Rectal smooth muscle tissue (tissue), 1 donor: ENCODE measurements around the gene MAPK7.

Experiments
- H3K27ac ChIP-seq: one replicate; pipeline ENCODE4 v1.7.0; 2013; ENCODE audit warnings: low read depth, low read length, inconsistent platforms
- H3K27me3 ChIP-seq: one replicate; pipeline ENCODE4 v1.7.0; 2013; ENCODE audit warnings: low read length; ENCODE audit not compliant: control insufficient read depth, insufficient read depth
- H3K36me3 ChIP-seq: one replicate; pipeline ENCODE4 v1.7.0; 2013; ENCODE audit warnings: low read length; ENCODE audit not compliant: control insufficient read depth, insufficient read depth
- H3K4me1 ChIP-seq: one replicate; pipeline ENCODE4 v1.7.0; 2013; ENCODE audit warnings: low read length; ENCODE audit not compliant: control insufficient read depth, insufficient read depth
- H3K4me3 ChIP-seq: one replicate; pipeline ENCODE4 v1.7.0; 2013; ENCODE audit warnings: low read length
- H3K9ac ChIP-seq: one replicate; pipeline ENCODE4 v1.7.0; 2013; ENCODE audit warnings: low read length

Gene MAPK7

DNA sequence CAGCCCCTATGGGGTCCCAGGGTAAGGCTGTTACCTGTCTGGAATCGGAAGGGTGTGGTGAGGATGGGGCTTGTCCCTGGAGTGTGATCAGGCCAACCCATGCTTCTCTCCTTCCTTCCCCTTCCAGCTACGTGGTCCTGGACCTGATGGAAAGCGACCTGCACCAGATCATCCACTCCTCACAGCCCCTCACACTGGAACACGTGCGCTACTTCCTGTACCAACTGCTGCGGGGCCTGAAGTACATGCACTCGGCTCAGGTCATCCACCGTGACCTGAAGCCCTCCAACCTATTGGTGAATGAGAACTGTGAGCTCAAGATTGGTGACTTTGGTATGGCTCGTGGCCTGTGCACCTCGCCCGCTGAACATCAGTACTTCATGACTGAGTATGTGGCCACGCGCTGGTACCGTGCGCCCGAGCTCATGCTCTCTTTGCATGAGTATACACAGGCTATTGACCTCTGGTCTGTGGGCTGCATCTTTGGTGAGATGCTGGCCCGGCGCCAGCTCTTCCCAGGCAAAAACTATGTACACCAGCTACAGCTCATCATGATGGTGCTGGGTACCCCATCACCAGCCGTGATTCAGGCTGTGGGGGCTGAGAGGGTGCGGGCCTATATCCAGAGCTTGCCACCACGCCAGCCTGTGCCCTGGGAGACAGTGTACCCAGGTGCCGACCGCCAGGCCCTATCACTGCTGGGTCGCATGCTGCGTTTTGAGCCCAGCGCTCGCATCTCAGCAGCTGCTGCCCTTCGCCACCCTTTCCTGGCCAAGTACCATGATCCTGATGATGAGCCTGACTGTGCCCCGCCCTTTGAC lies 2.4 kb downstream of the MAPK7 start:
- no peaks in the 10 kb centered on the region for H3K27me3 ChIP-seq
- H3K27ac ChIP-seq, result no peak overlapping the region
- H3K4me1 ChIP-seq, result peaks cover 36% of the 10 kb centered on the region
- H3K9ac ChIP-seq, result no peak overlapping the region
- no peak overlapping the region for H3K4me3 ChIP-seq
- peaks cover 21% of the 10 kb centered on the region for H3K36me3 ChIP-seq

GRCh38 chr17:19381361-19381740 lies 3.1 kb downstream of the MAPK7 start:
- H3K36me3 ChIP-seq, result peaks cover 21% of the 10 kb centered on the region

GRCh38 chr17:19381741-19382444 lies 3.6 kb downstream of the MAPK7 start:
- Histone ChIP-seq H3K9ac (no peak overlapping the region), H3K4me3 (no peak overlapping the region), H3K36me3 (peaks cover 21% of the 10 kb centered on the region), H3K4me1 (peaks cover 35% of the 10 kb centered on the region), H3K27ac (no peak overlapping the region), H3K27me3 (no peaks in the 10 kb centered on the region)

More at GRCh38 chr17:19381361-19381740, 3.1 kb downstream of the MAPK7 start:
- peaks cover 37% of the 10 kb centered on the region for H3K4me1 ChIP-seq
- H3K9ac ChIP-seq, result no peak overlapping the region
- H3K27ac ChIP-seq, result no peak overlapping the region
- H3K27me3 ChIP-seq, result no peaks in the 10 kb centered on the region
- no peak overlapping the region for H3K4me3 ChIP-seq

DNA sequence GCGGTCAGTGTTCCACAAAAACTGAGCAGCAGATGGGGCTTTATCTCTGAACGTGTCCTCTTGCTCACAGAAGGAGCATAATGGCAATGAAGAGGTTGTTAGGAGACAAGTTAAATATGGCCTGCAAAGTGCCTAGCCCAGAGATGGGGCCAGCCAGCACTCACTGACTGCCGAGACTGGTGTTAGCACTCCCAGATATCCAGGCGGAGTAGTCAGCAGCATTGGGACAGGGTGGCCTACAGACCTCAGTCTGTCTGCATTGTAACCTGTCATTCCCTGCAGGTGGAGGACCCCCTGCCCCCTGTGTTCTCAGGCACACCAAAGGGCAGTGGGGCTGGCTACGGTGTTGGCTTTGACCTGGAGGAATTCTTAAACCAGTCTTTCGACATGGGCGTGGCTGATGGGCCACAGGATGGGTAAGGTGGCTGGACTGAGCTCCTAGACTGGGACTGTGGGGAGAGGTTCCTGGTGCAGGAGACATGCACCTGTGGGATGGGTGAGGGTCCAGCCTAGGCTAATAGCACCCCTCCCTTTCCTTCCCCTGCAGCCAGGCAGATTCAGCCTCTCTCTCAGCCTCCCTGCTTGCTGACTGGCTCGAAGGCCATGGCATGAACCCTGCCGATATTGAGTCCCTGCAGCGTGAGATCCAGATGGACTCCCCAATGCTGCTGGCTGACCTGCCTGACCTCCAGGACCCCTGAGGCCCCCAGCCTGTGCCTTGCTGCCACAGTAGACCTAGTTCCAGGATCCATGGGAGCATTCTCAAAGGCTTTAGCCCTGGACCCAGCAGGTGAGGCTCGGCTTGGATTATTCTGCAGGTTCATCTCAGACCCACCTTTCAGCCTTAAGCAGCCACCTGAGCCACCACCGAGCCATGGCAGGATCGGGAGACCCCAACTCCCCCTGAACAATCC lies 4.5 kb downstream of the MAPK7 start:
- Histone ChIP-seq H3K27me3 (no peaks in the 10 kb centered on the region), H3K4me1 (peaks cover 37% of the 10 kb centered on the region), H3K27ac (no peak overlapping the region), H3K36me3 (peaks cover 21% of the 10 kb centered on the region), H3K4me3 (no peak overlapping the region), H3K9ac (no peak overlapping the region)

- Histone ChIP-seq H3K9ac (no peak overlapping the region), H3K4me1 (peaks cover 48% of the 10 kb centered on the region), H3K36me3 (peaks cover 21% of the 10 kb centered on the region), H3K4me3 (peak overlapping the region; percentile 47), H3K27me3 (no peaks in the 10 kb centered on the region), H3K27ac (peak overlapping the region; percentile 97)
These were observed 5.6 kb downstream of the MAPK7 start for GRCh38 chr17:19383681-19384470.

DNA sequence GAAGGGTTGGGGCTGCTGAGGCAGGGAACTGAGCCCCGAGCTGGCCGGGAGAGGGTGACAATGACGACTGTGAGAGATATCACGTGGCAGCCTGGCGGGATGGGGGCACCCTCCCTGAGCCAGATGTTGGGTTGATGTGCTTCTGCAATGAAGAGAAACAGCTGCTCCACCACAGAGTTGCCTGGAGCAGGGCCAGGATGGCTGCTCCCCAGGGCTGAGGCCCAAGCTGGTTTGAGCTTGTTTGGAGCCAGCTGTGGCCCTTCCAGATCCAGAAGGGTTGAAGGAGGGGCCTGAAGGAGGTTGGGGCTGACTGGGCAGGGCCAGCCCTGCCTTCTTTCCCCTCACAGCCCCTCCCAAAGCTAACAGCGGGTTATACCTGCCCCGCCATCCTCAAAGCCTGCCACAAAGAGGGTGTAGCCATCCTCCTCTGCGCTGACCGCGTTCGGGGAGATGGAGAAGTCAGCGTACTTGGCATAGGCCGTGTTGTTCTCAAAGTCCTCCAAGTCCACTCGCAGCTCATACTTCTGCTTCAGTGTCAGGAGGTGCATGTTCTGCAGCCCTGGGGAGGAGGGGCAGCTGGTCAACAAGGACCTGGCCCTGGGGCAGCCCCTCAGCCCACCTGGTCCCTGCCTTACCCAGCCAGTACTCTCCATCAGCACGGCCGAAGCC lies 6.6 kb downstream of the MAPK7 start:
- peak overlapping the region; percentile 13 for H3K9ac ChIP-seq
- H3K4me3 ChIP-seq, result peak overlapping the region; percentile 47
- no peaks in the 10 kb centered on the region for H3K27me3 ChIP-seq
- peaks cover 41% of the 10 kb centered on the region for H3K4me1 ChIP-seq
- H3K27ac ChIP-seq, result peak overlapping the region; percentile 97
- H3K36me3 ChIP-seq, result peaks cover 21% of the 10 kb centered on the region

DNA sequence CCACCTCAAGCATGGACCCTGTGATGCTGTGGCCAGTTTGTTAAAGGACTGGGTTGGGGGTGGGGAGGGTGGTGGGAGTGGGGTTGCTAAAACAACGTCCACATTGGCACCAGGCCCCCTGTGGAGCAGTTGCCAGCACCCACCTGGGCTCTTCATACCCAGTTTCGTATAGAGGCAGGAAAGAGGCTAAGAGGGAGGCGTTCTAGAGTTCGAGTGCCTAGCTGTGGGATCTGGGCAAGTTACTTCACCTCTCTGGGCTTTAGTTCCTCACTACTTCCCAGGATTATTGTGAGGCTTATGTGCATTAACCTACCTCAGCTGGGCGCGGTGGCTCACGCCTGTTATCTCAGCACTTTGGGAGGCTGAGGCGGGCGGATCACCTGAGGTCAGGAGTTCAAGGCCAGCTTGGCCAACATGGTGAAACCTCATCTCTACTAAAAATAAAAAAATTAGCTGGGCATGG lies 7.3 kb downstream of the MAPK7 start:
- H3K4me1 ChIP-seq, result peaks cover 41% of the 10 kb centered on the region
- H3K27ac ChIP-seq, result peak overlapping the region; percentile 97
- peaks cover 16% of the 10 kb centered on the region for H3K36me3 ChIP-seq
- no peaks in the 10 kb centered on the region for H3K27me3 ChIP-seq
- peak overlapping the region; percentile 38 for H3K9ac ChIP-seq
- H3K4me3 ChIP-seq, result peak overlapping the region; percentile 47

DNA sequence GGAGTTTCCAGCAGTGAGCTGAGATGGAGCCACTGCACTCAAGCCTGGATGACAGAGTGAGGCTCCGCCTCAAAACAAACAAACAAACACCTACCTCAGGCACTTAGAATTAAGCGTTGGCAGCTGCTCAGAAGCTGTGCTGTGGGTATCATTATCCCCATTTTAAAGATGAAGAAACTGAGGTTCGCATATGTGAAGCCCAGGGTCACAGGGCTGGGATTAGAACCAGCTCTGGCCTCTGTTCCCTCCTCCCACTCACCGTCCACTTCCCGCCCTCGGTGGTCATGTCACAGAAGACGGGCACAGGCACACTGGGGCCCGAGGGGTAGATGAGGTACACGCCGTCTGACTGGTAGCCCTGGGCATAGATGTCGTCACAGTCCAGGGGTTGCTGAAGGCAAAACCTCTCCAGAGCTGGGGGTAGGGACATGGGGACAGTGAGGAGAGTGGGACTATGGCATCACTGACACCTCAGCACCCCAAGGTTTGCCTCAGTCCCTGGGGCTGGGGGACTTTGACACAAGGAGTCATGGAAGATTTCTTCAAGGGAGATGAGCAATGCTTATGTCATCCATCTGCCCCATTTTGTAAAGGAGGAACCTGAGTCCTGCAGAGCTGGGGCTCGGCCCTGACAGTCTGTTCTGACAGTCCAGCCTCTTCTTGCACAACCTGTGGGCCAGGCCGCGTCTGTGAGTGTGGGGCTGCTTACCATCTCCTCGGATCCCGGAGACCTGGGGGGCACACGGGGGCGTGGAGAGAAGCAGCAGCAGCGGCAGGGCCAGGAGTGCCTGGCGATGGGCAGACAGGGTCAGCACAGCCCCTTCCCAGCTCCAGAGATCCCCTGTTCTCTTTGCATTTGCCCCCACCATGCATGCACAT lies 8.0 kb downstream of the MAPK7 start:
- H3K4me3 ChIP-seq, result peak overlapping the region; percentile 68

GRCh38 chr17:19386974-19387920 lies 8.9 kb downstream of the MAPK7 start, which contains the start of gene MFAP4:
Gene MFAP4, minus strand, starts transcription at chr17:19387190. Its CDS starts 35 bp downstream, at chr17:19387155.
- Histone ChIP-seq H3K4me1 (peaks cover 47% of the 10 kb centered on the region), H3K27ac (peak within 1 kb of the TSS; percentile 97), H3K9ac (peak within 1 kb of the TSS; percentile 19), H3K36me3 (peaks cover 9% of the 10 kb centered on the region), H3K4me3 (peak within 1 kb of the TSS; percentile 68), H3K27me3 (no peaks in the 10 kb centered on the region)

More for the DNA sequence above, 8.0 kb downstream of the MAPK7 start:
- H3K27me3 ChIP-seq, result no peaks in the 10 kb centered on the region
- H3K4me1 ChIP-seq, result peaks cover 41% of the 10 kb centered on the region
- peak overlapping the region; percentile 19 for H3K9ac ChIP-seq
- peaks cover 9% of the 10 kb centered on the region for H3K36me3 ChIP-seq
- peak overlapping the region; percentile 97 for H3K27ac ChIP-seq
